GM21576 (cell line): ENCODE results near the gene GAPDHS.

Experiments
- ATAC-seq: cut with Tn5 transposase; IDR thresholded peaks from one replicate; pipeline ENCODE4 v1.9.1; 2021; ENCODE audit warnings: mild to moderate bottlenecking, moderate library complexity; ENCODE audit not compliant: unreplicated experiment

The GAPDHS gene

DNA sequence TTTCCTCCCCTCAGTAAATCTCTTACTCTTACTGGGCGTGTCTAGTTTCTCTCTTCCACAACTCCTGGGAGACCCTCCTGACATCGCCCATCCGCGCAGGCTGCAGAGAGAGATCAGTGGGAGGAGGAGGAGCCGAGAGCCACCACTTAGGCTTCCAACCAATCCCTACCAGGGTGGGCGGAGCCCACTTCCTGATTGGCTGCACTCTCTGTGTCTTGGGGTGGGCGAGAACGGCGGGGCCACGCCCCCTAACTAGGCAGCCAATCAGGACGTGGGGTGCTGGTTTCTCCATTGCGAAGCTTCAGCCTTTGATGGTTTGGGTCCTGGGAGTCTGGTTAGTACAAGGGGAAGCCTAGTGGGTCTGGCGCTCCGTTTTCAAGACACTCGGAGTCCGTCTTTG lies 52.6 kb downstream of the GAPDHS start, which contains the start of gene PMIS2:
PMIS2 (plus strand) TSS at position 326 of the 400 bp plus-strand sequence. CDS start 87 bp downstream, outside the sequence.
- no peak for ATAC-seq

DNA sequence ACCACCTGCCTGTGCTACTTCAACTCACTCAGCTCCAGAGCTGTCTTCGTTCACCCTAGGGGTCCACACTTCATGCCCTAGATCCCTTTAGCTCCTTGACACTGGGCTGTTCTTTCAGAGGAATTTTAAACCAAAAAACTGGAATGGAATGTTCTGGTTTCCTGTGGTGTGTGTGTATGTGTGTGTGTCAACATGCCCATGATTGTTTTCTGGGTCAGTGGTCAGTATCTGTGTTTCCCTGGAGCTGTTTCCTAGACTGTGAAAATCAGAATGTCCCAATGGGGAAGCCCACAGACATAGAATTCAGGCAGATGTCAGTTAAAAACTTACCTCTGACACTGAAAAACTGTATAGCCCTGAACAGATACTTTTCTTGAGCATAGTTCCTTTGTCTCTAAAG lies 54.1 kb downstream of the GAPDHS start:
- no peak for ATAC-seq

DNA sequence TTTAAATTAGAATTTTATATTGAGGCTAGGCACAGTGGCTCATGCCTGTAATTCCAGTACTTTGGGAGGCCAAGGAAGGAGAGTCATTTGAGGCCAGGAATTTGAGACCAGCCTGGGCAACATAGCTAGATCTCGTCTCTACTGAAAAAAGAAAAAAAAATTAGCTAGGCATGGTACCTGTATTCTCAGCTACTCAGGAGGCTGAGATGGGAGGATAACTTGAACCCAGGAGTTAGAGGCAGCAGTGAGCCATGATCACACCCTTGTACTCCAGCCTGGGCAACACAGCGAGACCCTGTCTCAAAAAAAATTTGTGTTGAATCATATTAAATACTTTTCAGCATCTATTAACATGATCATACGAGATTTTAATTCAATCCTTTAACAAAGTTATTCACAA lies 57.6 kb downstream of the GAPDHS start:
- ATAC-seq: no peak

DNA sequence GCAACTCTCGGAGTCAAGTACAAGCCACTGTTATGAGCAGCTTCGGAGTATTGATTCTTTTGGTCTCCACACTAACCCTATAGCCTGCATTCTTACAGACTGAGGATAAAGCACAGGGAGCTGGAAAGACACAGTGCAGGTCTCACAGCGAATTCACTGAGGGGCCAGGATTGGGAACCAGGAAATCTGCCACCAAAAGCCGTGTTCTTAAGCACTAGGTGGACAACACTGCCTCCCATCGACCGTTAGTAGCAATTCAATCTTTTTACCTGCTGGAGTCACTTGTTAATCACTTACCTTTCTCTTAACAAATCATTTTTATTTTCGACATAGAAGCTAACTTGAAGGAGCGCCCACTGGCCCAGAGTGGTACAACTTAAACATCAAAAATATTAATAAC lies 59.0 kb downstream of the GAPDHS start:
- ATAC-seq: no peak
